Measurements from ENCODE around the gene MOCS1. TPM values are rescaled to one million over a fixed set of nuclear protein-coding genes. Genes with fewer than 3 reads are reported as not detected.

MOCS1 gene
- total and polyA plus RNA-seq, 9 of the 15 experiments (the other 6 are each of a cell fraction or from before 2014, with no cell fraction given), result 0.69 to 12.7 (median 8.7) TPM

- H3K36me3 ChIP-seq (ENCODE audit: control insufficient read depth, insufficient read depth, low read length), result no peaks in the 10 kb centered on the region
- H3K9me1 ChIP-seq (ENCODE audit: control insufficient read depth, insufficient read depth, low read length), result no peaks in the 10 kb centered on the region
- H3K4me2 ChIP-seq (ENCODE audit: insufficient read depth, low read length), result no peak overlapping the region
- no peaks in the 10 kb centered on the region for H3K9me3 ChIP-seq (replicated peaks; ENCODE audit: control insufficient read depth, insufficient read depth, low read depth, low read length)
- H3K4me1 ChIP-seq (replicated peaks in 1 of 2; ENCODE audit: control insufficient read depth in 2 of 2, insufficient read depth in 2 of 2, low read length in 2 of 2), result peaks cover 0 to 4% of the 10 kb centered on the region in 2 experiments; a peak in 1 of 5 replicates
- BruUV-seq (replicated peaks), result no TSS peak
- CTCF ChIA-PET (ENCODE audit: low intra/inter-chr PET ratio), result no interaction called here
- H3K27ac ChIP-seq (ENCODE audit: extremely low read depth, low read depth, low read length), result no peak overlapping the region
- TF ChIP-seq HDAC3 (IDR thresholded peaks at IDR 0.05; ENCODE audit: borderline replicate concordance, partially characterized antibody) (no peak), U2AF2 (optimal IDR thresholded peaks at IDR 0.05; ENCODE audit: low read depth, low read length) (no peak), ZNF655 (CRISPR knock-in tag; IDR thresholded peaks at IDR 0.05) (no peak), TARDBP (IDR thresholded peaks at IDR 0.05) (no peak), ZBTB9 (CRISPR knock-in tag; IDR thresholded peaks at IDR 0.05) (0 out of 2 replicates have a peak, but pooled peaks have one; percentile 18), SIN3B (IDR thresholded peaks at IDR 0.05; ENCODE audit: low read depth) (no peak), MED1 (CRISPR knock-in tag; IDR thresholded peaks at IDR 0.05; ENCODE audit: borderline replicate concordance) (no peak), POLR2G (IDR thresholded peaks at IDR 0.05; ENCODE audit: low read depth, low read length) (peak; percentile 53; the same call in 1 of the 2 replicates)
- TF ChIP-seq, protein P1, sequence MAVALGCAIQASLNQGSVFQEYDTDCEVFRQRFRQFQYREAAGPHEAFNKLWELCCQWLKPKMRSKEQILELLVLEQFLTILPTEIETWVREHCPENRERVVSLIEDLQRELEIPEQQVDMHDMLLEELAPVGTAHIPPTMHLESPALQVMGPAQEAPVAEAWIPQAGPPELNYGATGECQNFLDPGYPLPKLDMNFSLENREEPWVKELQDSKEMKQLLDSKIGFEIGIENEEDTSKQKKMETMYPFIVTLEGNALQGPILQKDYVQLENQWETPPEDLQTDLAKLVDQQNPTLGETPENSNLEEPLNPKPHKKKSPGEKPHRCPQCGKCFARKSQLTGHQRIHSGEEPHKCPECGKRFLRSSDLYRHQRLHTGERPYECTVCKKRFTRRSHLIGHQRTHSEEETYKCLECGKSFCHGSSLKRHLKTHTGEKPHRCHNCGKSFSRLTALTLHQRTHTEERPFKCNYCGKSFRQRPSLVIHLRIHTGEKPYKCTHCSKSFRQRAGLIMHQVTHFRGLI (CRISPR knock-in tag; IDR thresholded peaks at IDR 0.05), result no peak
- TF ChIP-seq, protein P2, sequence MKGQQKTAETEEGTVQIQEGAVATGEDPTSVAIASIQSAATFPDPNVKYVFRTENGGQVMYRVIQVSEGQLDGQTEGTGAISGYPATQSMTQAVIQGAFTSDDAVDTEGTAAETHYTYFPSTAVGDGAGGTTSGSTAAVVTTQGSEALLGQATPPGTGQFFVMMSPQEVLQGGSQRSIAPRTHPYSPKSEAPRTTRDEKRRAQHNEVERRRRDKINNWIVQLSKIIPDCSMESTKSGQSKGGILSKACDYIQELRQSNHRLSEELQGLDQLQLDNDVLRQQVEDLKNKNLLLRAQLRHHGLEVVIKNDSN (CRISPR knock-in tag; IDR thresholded peaks at IDR 0.05), result no peak
- TF ChIP-seq, protein P3, sequence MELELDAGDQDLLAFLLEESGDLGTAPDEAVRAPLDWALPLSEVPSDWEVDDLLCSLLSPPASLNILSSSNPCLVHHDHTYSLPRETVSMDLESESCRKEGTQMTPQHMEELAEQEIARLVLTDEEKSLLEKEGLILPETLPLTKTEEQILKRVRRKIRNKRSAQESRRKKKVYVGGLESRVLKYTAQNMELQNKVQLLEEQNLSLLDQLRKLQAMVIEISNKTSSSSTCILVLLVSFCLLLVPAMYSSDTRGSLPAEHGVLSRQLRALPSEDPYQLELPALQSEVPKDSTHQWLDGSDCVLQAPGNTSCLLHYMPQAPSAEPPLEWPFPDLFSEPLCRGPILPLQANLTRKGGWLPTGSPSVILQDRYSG (tag; conservative IDR thresholded peaks at IDR 0.05; ENCODE audit: low read depth), result no peak
- intact Hi-C loops (cut with micrococcal nuclease), result no loop called here
- no peak overlapping the region for H3K9ac ChIP-seq (ENCODE audit: insufficient read depth in 1 of 2, low read depth in 2 of 2, low read length in 2 of 2)
- no peak for DNase-seq (ENCODE audit: extremely low read depth in 1 of 4, low spot score in 3 of 4)
- H3K79me2 ChIP-seq (ENCODE audit: control insufficient read depth, insufficient read depth, low read length), result no peaks in the 10 kb centered on the region
- in situ Hi-C loops (cut with MboI), result no loop called here
- FAIRE-seq, result no peak
- no peak for ATAC-seq
- no peak overlapping the region for H2AFZ ChIP-seq (ENCODE audit: low read depth, low read length)
- WGBS (ENCODE audit: insufficient coverage, low coverage, missing lambda C conversion rate), result 5% methylated on average over 19 of the region's 19 CpGs
- H4K20me1 ChIP-seq (replicated peaks; ENCODE audit: control insufficient read depth, insufficient read depth, low read length), result peaks cover 3% of the 10 kb centered on the region
- peaks cover 6 to 53% of the 10 kb centered on the region in 2 experiments for H3K27me3 ChIP-seq (ENCODE audit: control insufficient read depth in 2 of 2, insufficient read depth in 2 of 2, low read length in 2 of 2)
- POLR2A ChIA-PET, result no interaction called here
- no peak overlapping the region for H3K4me3 ChIP-seq
Observed at GRCh38 chr6:39901670-39902069, 32.6 kb downstream of the MOCS1 start.
